GM12878 (cell line): Measurements from ENCODE around the gene TECPR1. TPM values are rescaled to one million over a fixed set of nuclear protein-coding genes. Genes with fewer than 3 reads are reported as not detected.

Experiments
- ATAC-seq: fragments of 200-7000 bp; cut with Tn5 transposase; 3 replicates; pipeline ENCODE4 v1.9.1; 2020; ENCODE audit warnings: mild to moderate bottlenecking, moderate library complexity
- BruUV-seq: library from RNA; stranded (reverse); fragments of 400-500 nt; replicated peaks from 2 replicates; lab custom pipeline; 2021; lab: Mats Ljungman, UMichigan
- CTCF ChIA-PET: fragments of 300-600 bp; sonication (Branson Sonifier 250); formaldehyde crosslinking; extraction: SDS; loops from one replicate; lab custom pipeline; 2021; ENCODE audit warnings: inconsistent platforms; lab: Yijun Ruan, JAX
- POLR2A ChIA-PET: fragments of 350-600 bp; formaldehyde crosslinking; extraction: SDS; loops from one replicate; lab custom pipeline; 2021; ENCODE audit warnings: inconsistent platforms; lab: Charles Lee
- RAD21 ChIA-PET: fragments of 300-600 bp; sonication (Branson Sonifier 250); formaldehyde crosslinking; loops from one replicate; lab custom pipeline; 2023; ENCODE audit warnings: antibody characterized with exemption; ENCODE audit not compliant: unreplicated experiment; lab: Charles Lee
- SMC1A ChIA-PET: fragments of 300-600 bp; sonication (Branson Sonifier 250); formaldehyde crosslinking; loops from one replicate; lab custom pipeline; 2023; ENCODE audit not compliant: unreplicated experiment, uncharacterized antibody; lab: Charles Lee
- DNase-seq: peaks from one replicate; pipeline ENCODE4 v3.0.0-alpha.2; 2011; ENCODE audit warnings: low read depth, low spot score
- FAIRE-seq: peaks from 3 replicates; lab custom pipeline; 2011; peaks lifted over from hg19 to GRCh38; lab: Jason Lieb, UNC
- H2AFZ ChIP-seq: 2 replicates; pipeline ENCODE4 v1.6.0; 2011; ENCODE audit warnings: low read depth, low read length, control low read depth; ENCODE audit not compliant: control insufficient read depth
- H3K27ac ChIP-seq: 2 replicates; pipeline ENCODE4 v1.5.1; 2011; ENCODE audit warnings: control low read depth; ENCODE audit not compliant: control insufficient read depth, insufficient read depth
- H3K27me3 ChIP-seq, 2 experiments: replicated peaks in 1 of 2; 2 replicates each; pipeline versions ENCODE4 v1.6.0 to v1.6.1; 2011; ENCODE audit warnings: low read length in 1 of 2; ENCODE audit not compliant: control insufficient read depth in 2 of 2, insufficient read depth in 2 of 2
- H3K36me3 ChIP-seq, 2 experiments: 2 replicates each; pipeline ENCODE4 v1.5.1; 2011; ENCODE audit warnings: low read length in 1 of 2; ENCODE audit not compliant: control insufficient read depth in 2 of 2, insufficient read depth in 2 of 2
- H3K4me1 ChIP-seq: 2 replicates; pipeline ENCODE4 v1.6.1; 2011; ENCODE audit warnings: mild to moderate bottlenecking, low read length, moderate library complexity, mixed read lengths; ENCODE audit not compliant: control insufficient read depth, insufficient read depth
- H3K4me2 ChIP-seq: 2 replicates; pipeline ENCODE4 v1.6.0; 2011; ENCODE audit warnings: control low read depth; ENCODE audit not compliant: control insufficient read depth, insufficient read depth
- H3K4me3 ChIP-seq: fragments of 200-600 bp; sonication (generic); 2 replicates; pipeline ENCODE4 v1.5.1; 2016
- H3K79me2 ChIP-seq: 2 replicates; pipeline ENCODE4 v1.6.0; 2011; ENCODE audit warnings: low read length; ENCODE audit not compliant: control insufficient read depth, insufficient read depth
- H3K9ac ChIP-seq: 2 replicates; pipeline ENCODE4 v1.8.0; 2011; ENCODE audit warnings: low read length, control low read depth, mixed read lengths; ENCODE audit not compliant: control insufficient read depth, insufficient read depth
- H3K9me3 ChIP-seq: replicated peaks from 3 replicates; pipeline ENCODE4 v1.5.1; 2011; ENCODE audit warnings: mild to moderate bottlenecking, low read length; ENCODE audit not compliant: control insufficient read depth, insufficient read depth
- H4K20me1 ChIP-seq: 2 replicates; pipeline ENCODE4 v1.6.0; 2011; ENCODE audit not compliant: control insufficient read depth, insufficient read depth
- BCL11A ChIP-seq: IDR thresholded peaks from 2 replicates; pipeline ENCODE4 v1.6.1; 2011; ENCODE audit warnings: low read depth, low read length
- E2F4 ChIP-seq: IDR thresholded peaks from 2 replicates; pipeline ENCODE4 v1.6.1; 2012; ENCODE audit warnings: low read depth, low read length, improper control_type of control experiment
- POLR2A ChIP-seq: IDR thresholded peaks from 2 replicates; pipeline ENCODE4 v1.6.1; 2011; ENCODE audit warnings: low read depth, mild to moderate bottlenecking, low read length
- RELA ChIP-seq: fragments of 450-650 bp; IDR thresholded peaks from 2 replicates; pipeline ENCODE4 v1.8.0; 2014; ENCODE audit warnings: borderline replicate concordance; ENCODE audit not compliant: partially characterized antibody
- STAT3 ChIP-seq: IDR thresholded peaks from 2 replicates; pipeline ENCODE4 v1.6.1; 2011; ENCODE audit warnings: low read depth, low read length, improper control_type of control experiment
- WGBS: methylation state at CpG from one replicate; pipeline ENCODE4 v1.1.6; 2016; ENCODE audit warnings: low lambda C conversion rate; ENCODE audit not compliant: insufficient replicate concordance, insufficient coverage; ENCODE audit errors: missing lambda C conversion rate; 5-methylcytosine and 5-hydroxymethylcytosine counted together
- in situ Hi-C: fragments of 300-500 bp; cut with MboI; formaldehyde crosslinking; loops from 9 replicates; pipeline ENCODE4 v1.14.3; 2018; ENCODE audit warnings: mixed read lengths
- intact Hi-C: fragments of 100-400 bp; cut with micrococcal nuclease; formaldehyde crosslinking; loops from one replicate; pipeline ENCODE4 v1.14.2; 2022; ENCODE audit not compliant: unreplicated experiment
- polyA plus RNA-seq, 11 experiments: library from polyadenylated mRNA; depleted of rRNA in 4 of 11; unstranded in 6 of 11; stranded (reverse) in 5 of 11; fragments of >200 nt; fragmentation: Nextera tagmentation in 4 of 11; fragmentation: Illumina TruSeq in 1 of 11; extraction: Ambion mirVana in 4 of 11; extraction: Trizol in 1 of 11; gene quantifications; 1 replicate in 1 of 11; 2 replicates in 10 of 11; pipeline versions ENCODE4 v1.2.1 to v1.2.3, GENCODE V29; 2011 to 2016; ENCODE audit warnings: inconsistent platforms in 2 of 11, missing spikeins in 2 of 11, low read depth in 1 of 11
- total RNA-seq, 4 experiments: library from RNA; depleted of rRNA in 3 of 4; stranded (reverse); fragments of >200 nt in 3 of 4; fragmentation: Illumina TruSeq in 1 of 4; extraction: Trizol in 1 of 4; gene quantifications; 2 replicates each; pipeline versions ENCODE4 v1.2.1 to v1.2.3, GENCODE V29; 2013 to 2021

Gene TECPR1
- total and polyA plus RNA-seq, 10 of the 15 experiments (the other 5 are each of a cell fraction or from before 2014, with no cell fraction given), result 0.26 to 16.8 (median 4.2) TPM

DNA sequence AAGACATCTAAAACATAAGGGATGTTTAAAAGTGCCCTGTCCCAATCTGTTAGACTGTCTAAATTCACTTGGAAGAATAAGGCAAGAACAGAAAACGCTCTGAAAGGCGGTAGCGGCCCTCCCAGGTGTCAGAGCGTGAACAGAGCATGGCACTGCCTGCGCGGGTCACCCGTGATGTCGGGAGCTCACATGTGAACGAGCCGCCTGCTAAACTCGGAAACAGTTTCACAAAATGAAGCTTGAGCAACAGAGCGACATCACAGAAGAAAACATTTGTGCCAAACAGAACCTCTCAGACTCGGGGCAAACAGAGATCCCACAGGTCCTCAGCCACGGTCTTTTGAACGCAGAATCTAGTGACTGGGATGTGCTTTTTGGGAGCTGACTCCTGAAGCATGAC lies 42.3 kb upstream of the TECPR1 start:
- Histone ChIP-seq H3K9me3 (no peaks in the 10 kb centered on the region), H3K4me2 (no peak overlapping the region), H3K36me3 (peaks cover 5 to 13% of the 10 kb centered on the region in 2 experiments), H3K27ac (no peak overlapping the region), H3K4me1 (no peaks in the 10 kb centered on the region), H2AFZ (no peak overlapping the region), H3K4me3 (no peak overlapping the region), H4K20me1 (no peaks in the 10 kb centered on the region), H3K27me3 (no peaks in the 10 kb centered on the region), H3K79me2 (no peaks in the 10 kb centered on the region; the same call in 1 of the 2 replicates), H3K9ac (no peak overlapping the region)
- WGBS, result 77% methylated on average over 15 of the region's 15 CpGs
- FAIRE-seq (no peak), ATAC-seq (no peak), DNase-seq (no peak)
- intact Hi-C loops (no loop called here), in situ Hi-C loops (no loop called here)
- BruUV-seq, result no TSS peak
- TF ChIP-seq RELA, result no peak
- no peak for TF ChIP-seq STAT3
- no peak for TF ChIP-seq BCL11A
- SMC1A ChIA-PET, result interaction anchor here (0.7 to 2.1 kb wide), 3 partner anchors 8 to 109 kb away, joined by 3 to 17 read pairs (median 3); partner anchors contain the start of gene BAIAP2L1
- CTCF ChIA-PET, result interaction anchor here (0.6 to 2.6 kb wide), 3 partner anchors 107 to 643 kb away, joined by 3 to 28 read pairs (median 3); partner anchors contain the start of gene BAIAP2L1
- POLR2A ChIA-PET, result no interaction called here
- RAD21 ChIA-PET, result interaction anchor here (1.2 kb wide), 1 partner anchor 107 kb away, joined by 12 read pairs; the partner anchor contains the start of gene BAIAP2L1

DNA sequence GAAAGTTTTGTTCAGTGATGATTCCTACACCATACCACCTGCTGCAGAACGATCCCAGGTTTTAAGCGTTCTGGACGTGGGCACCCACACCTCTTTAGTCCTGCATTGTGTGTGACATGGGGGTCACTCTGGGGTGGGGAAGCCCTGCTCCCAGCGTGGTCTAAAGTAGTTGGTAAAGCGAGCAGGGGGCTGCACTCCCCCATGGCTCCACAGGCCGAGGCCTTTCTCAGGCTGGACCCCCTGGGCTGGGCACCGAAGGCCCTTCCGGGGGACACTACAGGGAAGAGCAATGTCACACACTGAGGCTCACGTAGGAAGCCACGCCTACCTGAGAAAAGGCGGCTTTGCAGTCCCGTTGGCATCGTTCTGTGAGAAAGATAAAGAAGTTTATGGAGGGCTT lies 41.7 kb upstream of the TECPR1 start:
- 96% methylated on average over 13 of the region's 13 CpGs for WGBS

More for the DNA sequence above, 41.7 kb upstream of the TECPR1 start:
- Histone ChIP-seq H2AFZ (no peak overlapping the region), H3K4me1 (no peaks in the 10 kb centered on the region), H3K9me3 (no peaks in the 10 kb centered on the region), H3K79me2 (no peaks in the 10 kb centered on the region; the same call in 1 of the 2 replicates), H4K20me1 (no peaks in the 10 kb centered on the region)
- intact Hi-C loops, result no loop called here
- CTCF ChIA-PET, result interaction anchor here (1.5 to 2.6 kb wide), 2 partner anchors 108 kb away, joined by 11 to 28 read pairs; partner anchors contain the start of gene BAIAP2L1
- in situ Hi-C loops, result no loop called here
- RAD21 ChIA-PET, result interaction anchor here (1.2 to 1.5 kb wide), 2 partner anchors 108 kb away, joined by 10 to 12 read pairs; partner anchors contain the start of gene BAIAP2L1
- TF ChIP-seq E2F4, result no peak
- TF ChIP-seq POLR2A, result 0 out of 2 replicates have a peak, but pooled peaks have one; percentile 35
- TF ChIP-seq, all 136 proteins: peak for 1
- DNase-seq (no peak), ATAC-seq (no peak), FAIRE-seq (no peak)
- peaks cover 5 to 13% of the 10 kb centered on the region in 2 experiments for H3K36me3 ChIP-seq
- no TSS peak for BruUV-seq
- no peak overlapping the region for H3K4me3 ChIP-seq
- ChIA-PET SMC1A (interaction anchor here (1.0 kb wide), 1 partner anchor 109 kb away, joined by 3 read pairs; no protein-coding TSS in a partner anchor), POLR2A (no interaction called here)
- H3K4me2 ChIP-seq, result no peak overlapping the region
- H3K27me3 ChIP-seq, result no peaks in the 10 kb centered on the region
- no peak overlapping the region for H3K27ac ChIP-seq
- no peak overlapping the region for H3K9ac ChIP-seq
